Immature natural killer cell (primary cell): ENCODE measurements around the gene SLAMF9. TPM values are rescaled to one million over a fixed set of nuclear protein-coding genes. Genes with fewer than 3 reads are reported as not detected.
"Not testable (repeated sequence)": the region's sequence is repeated elsewhere in the genome, so short reads cannot be mapped to it uniquely, and the experiment has no call there.

Experiments
- DNase-seq, 3 donors: peaks; one replicate each; pipeline ENCODE4 v3.0.0; 2022; ENCODE audit warnings: mixed read lengths in 1 of 3
- H3K27ac Mint-ChIP-seq, 6 donors: one replicate each; pipeline ENCODE4 v1.8.0; 2020; ENCODE audit warnings: mixed read lengths in 6 of 6, mild to moderate bottlenecking in 5 of 6, inconsistent platforms in 4 of 6, moderate library complexity in 3 of 6
- H3K27me3 Mint-ChIP-seq, 3 donors: one replicate each; pipeline ENCODE4 v1.8.0; 2020 to 2021; ENCODE audit warnings: low read depth in 3 of 3, mild to moderate bottlenecking in 3 of 3, mixed read lengths in 3 of 3, moderate library complexity in 3 of 3, inconsistent platforms in 1 of 3
- H3K36me3 Mint-ChIP-seq, 3 donors: one replicate each; pipeline ENCODE4 v1.8.0; 2020; ENCODE audit warnings: mixed read lengths in 3 of 3, inconsistent platforms in 2 of 3, mild to moderate bottlenecking in 2 of 3
- H3K4me1 Mint-ChIP-seq, 2 donors: one replicate each; pipeline ENCODE4 v1.8.0; 2020; ENCODE audit warnings: inconsistent platforms in 2 of 2, mild to moderate bottlenecking in 2 of 2, mixed read lengths in 2 of 2, moderate library complexity in 1 of 2
- H3K4me3 Mint-ChIP-seq, 5 donors: one replicate each; pipeline ENCODE4 v1.8.0; 2020; ENCODE audit warnings: mild to moderate bottlenecking in 5 of 5, mixed read lengths in 5 of 5, inconsistent platforms in 3 of 5, moderate library complexity in 3 of 5
- H3K9me3 Mint-ChIP-seq, 6 donors: one replicate each; pipeline ENCODE4 v1.8.0; 2020; ENCODE audit warnings: mild to moderate bottlenecking in 6 of 6, mixed read lengths in 6 of 6, inconsistent platforms in 4 of 6, moderate library complexity in 3 of 6
- polyA plus RNA-seq, 3 donors: library from polyadenylated mRNA; unstranded; fragments of 300-500 nt; fragmentation: Illumina TruSeq; gene quantifications; one replicate each; pipeline ENCODE4 v1.2.3, GENCODE V29; 2021

Gene SLAMF9
- polyA plus RNA-seq, 3 donors from 2014 or later: not detected

- Mint-ChIP-seq H3K4me1 (peaks cover 61 to 70% of the 10 kb centered on the region in 2 donors), H3K4me3 (no peak overlapping the region), H3K27ac (peak overlapping the region; percentile 40 to 99 (median 91)), H3K36me3 (peaks cover 9 to 36% (median 19%) of the 10 kb centered on the region in 3 donors), H3K27me3 (peaks cover 13 to 17% (median 15%) of the 10 kb centered on the region in 3 donors), H3K9me3 (no peaks in the 10 kb centered on the region)
- no peak for DNase-seq
Measured at GRCh38 chr1:159914252-159915018, 39.6 kb downstream of the SLAMF9 start.

GRCh38 chr1:159913451-159914192 is 40.4 kb downstream of the SLAMF9 start:
- peak overlapping the region; percentile 71 to 99 (median 98) for H3K27ac Mint-ChIP-seq
- H3K4me1 Mint-ChIP-seq: peaks cover 57 to 69% of the 10 kb centered on the region in 2 donors
- DNase-seq: no peak
- peaks cover 9 to 29% (median 18%) of the 10 kb centered on the region in 3 donors for H3K36me3 Mint-ChIP-seq
- no peak overlapping the region for H3K4me3 Mint-ChIP-seq
- H3K27me3 Mint-ChIP-seq: peaks cover 13 to 17% (median 15%) of the 10 kb centered on the region in 3 donors
- H3K9me3 Mint-ChIP-seq: no peaks in the 10 kb centered on the region

- peaks cover 10 to 13% (median 13%) of the 10 kb centered on the region in 3 donors for H3K27me3 Mint-ChIP-seq
- peak; percentile 14 to 22 (median 18) for DNase-seq
- H3K4me3 Mint-ChIP-seq: peak overlapping the region; percentile 57 to 87 (median 72)
- H3K27ac Mint-ChIP-seq: peak overlapping the region; percentile 96 to 99 (median 98)
- H3K9me3 Mint-ChIP-seq: no peaks in the 10 kb centered on the region
- H3K4me1 Mint-ChIP-seq: peaks cover 51 to 55% of the 10 kb centered on the region in 2 donors
- peaks cover 3 to 12% (median 11%) of the 10 kb centered on the region in 3 donors for H3K36me3 Mint-ChIP-seq
Measured at GRCh38 chr1:159911326-159912070, 42.5 kb downstream of the SLAMF9 start.

- peaks cover 0 to 8% (median 3%) of the 10 kb centered on the region in 3 donors for H3K36me3 Mint-ChIP-seq
- peaks cover 0 to 2% (median 0%) of the 10 kb centered on the region in 6 donors for H3K9me3 Mint-ChIP-seq
- H3K4me1 Mint-ChIP-seq: peaks cover 42 to 43% of the 10 kb centered on the region in 2 donors
- H3K27ac Mint-ChIP-seq: peak overlapping the region; percentile 45 to 97 (median 80)
- peaks cover 7 to 13% (median 13%) of the 10 kb centered on the region in 3 donors for H3K27me3 Mint-ChIP-seq
- DNase-seq: no peak
- no peak overlapping the region for H3K4me3 Mint-ChIP-seq
Measured at GRCh38 chr1:159908031-159908940, 45.8 kb downstream of the SLAMF9 start.

GRCh38 chr1:159906960-159907359 is 47.1 kb downstream of the SLAMF9 start:
- Mint-ChIP-seq H3K4me1 (peaks cover 30% of the 10 kb centered on the region in 2 donors), H3K4me3 (no peak overlapping the region)

GRCh38 chr1:159904036-159904435 is 50.0 kb downstream of the SLAMF9 start:
- not testable (repeated sequence) for H3K27me3 Mint-ChIP-seq, H3K27ac Mint-ChIP-seq, H3K4me3 Mint-ChIP-seq, H3K9me3 Mint-ChIP-seq, DNase-seq, H3K36me3 Mint-ChIP-seq
- H3K4me1 Mint-ChIP-seq: peaks cover under 1 to 10% of the 10 kb centered on the region in 2 donors

More at GRCh38 chr1:159906960-159907359, 47.1 kb downstream of the SLAMF9 start:
- peaks cover 7 to 12% (median 9%) of the 10 kb centered on the region in 3 donors for H3K27me3 Mint-ChIP-seq
- peaks cover 0 to 8% (median 3%) of the 10 kb centered on the region in 3 donors for H3K36me3 Mint-ChIP-seq
- H3K9me3 Mint-ChIP-seq: peaks cover 0 to 2% (median 0%) of the 10 kb centered on the region in 6 donors
- DNase-seq: no peak
- peak overlapping the region in 3 of 6 donors; percentile 73 to 85 (median 80) for H3K27ac Mint-ChIP-seq

GRCh38 chr1:159902541-159902940 is 51.5 kb downstream of the SLAMF9 start:
- peaks cover 3 to 11% (median 8%) of the 10 kb centered on the region in 3 donors for H3K27me3 Mint-ChIP-seq
- peaks cover 6% of the 10 kb centered on the region in 2 donors for H3K4me1 Mint-ChIP-seq
- H3K36me3 Mint-ChIP-seq: peaks cover 0 to 6% (median 5%) of the 10 kb centered on the region in 3 donors
- no peak overlapping the region for H3K27ac Mint-ChIP-seq
- H3K9me3 Mint-ChIP-seq: peaks cover 0 to 2% (median 0%) of the 10 kb centered on the region in 6 donors
- no peak overlapping the region for H3K4me3 Mint-ChIP-seq
- no peak for DNase-seq

Other genes with a start within 250 kb of the SLAMF9 start
- gene CRP, start 239.6 kb downstream of the SLAMF9 start, polyA plus RNA-seq: not detected
- gene DUSP23, start 173.3 kb downstream of the SLAMF9 start, polyA plus RNA-seq: 100 to 1,000 TPM; 120 to 160 (median 122) TPM
- 100 to 1,000 TPM; 234 to 442 (median 407) TPM for gene FCRL6, start 151.9 kb downstream of the SLAMF9 start, polyA plus RNA-seq
- 10 to 100 TPM in 1 of 3 donors, 1 to 10 TPM in 2; 4.0 to 17.1 (median 6.9) TPM for gene SLAMF8, start 127.4 kb downstream of the SLAMF9 start, polyA plus RNA-seq
- gene VSIG8, start 91.6 kb downstream of the SLAMF9 start, polyA plus RNA-seq: not detected
- under 1 TPM in 1 of 3 donors, not detected in 2; 0.36 TPM for gene CFAP45, start 54.1 kb downstream of the SLAMF9 start, polyA plus RNA-seq
- gene TAGLN2, start 28.7 kb downstream of the SLAMF9 start, polyA plus RNA-seq: 1,000 to 10,000 TPM in 2 of 3 donors, 100 to 1,000 TPM in 1; 660 to 1,369 (median 1,251) TPM
- gene IGSF9, start 8.6 kb downstream of the SLAMF9 start, polyA plus RNA-seq: not detected
- gene PIGM, start 77.8 kb upstream of the SLAMF9 start, polyA plus RNA-seq: 1 to 10 TPM; 2.1 to 3.3 (median 3.0) TPM
- not detected for gene KCNJ10, start 115.9 kb upstream of the SLAMF9 start, polyA plus RNA-seq
- not detected for gene KCNJ9, start 127.3 kb upstream of the SLAMF9 start, polyA plus RNA-seq
- 10 to 100 TPM; 29.1 to 57.4 (median 40.5) TPM for gene IGSF8, start 144.4 kb upstream of the SLAMF9 start, polyA plus RNA-seq
- gene ATP1A2, start 161.5 kb upstream of the SLAMF9 start, polyA plus RNA-seq: not detected
- not detected for gene ATP1A4, start 197.4 kb upstream of the SLAMF9 start, polyA plus RNA-seq
- not detected for gene CASQ1, start 236.3 kb upstream of the SLAMF9 start, polyA plus RNA-seq